ENCODE data around the gene CFAP68. TPM values are rescaled to one million over a fixed set of nuclear protein-coding genes. Genes with fewer than 3 reads are reported as not detected.
"Not testable (repeated sequence)": the region's sequence is repeated elsewhere in the genome, so short reads cannot be mapped to it uniquely, and the experiment has no call there.

The CFAP68 gene
- total RNA-seq, 1 experiment from 2014 or later: 49.6 TPM

- CTCF ChIA-PET: no interaction called here
These were observed 2.9 kb downstream of the CFAP68 start for GRCh38 chr11:111882202-111882601.

GRCh38 chr11:111885053-111885452 is 5.7 kb downstream of the CFAP68 start:
- DNase-seq (ENCODE audit: low read depth, low spot score); CTCF ChIA-PET; H3K9me3 ChIP-seq (ENCODE audit: control insufficient read depth in 1 of 2, insufficient read depth in 1 of 2, low read depth in 1 of 2, low read length in 2 of 2); H3K9ac ChIP-seq (ENCODE audit: low read length); ATAC-seq; H2AFZ ChIP-seq (ENCODE audit: low read depth, low read length, poor library complexity, severe bottlenecking); H3K4me2 ChIP-seq (ENCODE audit: low read length); H3K27me3 ChIP-seq (ENCODE audit: insufficient read depth, low read length); H3K4me1 ChIP-seq (ENCODE audit: control insufficient read depth in 1 of 2, insufficient read depth in 2 of 2, low read length in 2 of 2); POLR2A ChIA-PET; H4K20me1 ChIP-seq (ENCODE audit: insufficient read depth); H3K79me2 ChIP-seq (ENCODE audit: insufficient read depth, low read length); RAD21 ChIA-PET (ENCODE audit: low non-redundant PET in 1 of 2, low total read pairs in 2 of 2, uncharacterized antibody in 2 of 2, unreplicated experiment in 2 of 2); H3K9me2 ChIP-seq (ENCODE audit: insufficient read depth); H3K27ac ChIP-seq (ENCODE audit: low read depth, low read length); BruUV-seq (replicated peaks); H3K4me3 ChIP-seq (replicated peaks in 1 of 2; ENCODE audit: low read depth in 1 of 2, low read length in 2 of 2); H3K36me3 ChIP-seq (ENCODE audit: control insufficient read depth in 1 of 2, insufficient read depth in 2 of 2, low read length in 2 of 2); intact Hi-C loops (cut with micrococcal nuclease): not testable (repeated sequence)

More at GRCh38 chr11:111882202-111882601, 2.9 kb downstream of the CFAP68 start:
- no peaks in the 10 kb centered on the region for H3K36me3 ChIP-seq (ENCODE audit: control insufficient read depth in 1 of 2, insufficient read depth in 2 of 2, low read length in 2 of 2)
- no TSS peak for BruUV-seq (replicated peaks)
- no peaks in the 10 kb centered on the region for H3K9me3 ChIP-seq (ENCODE audit: control insufficient read depth in 1 of 2, insufficient read depth in 1 of 2, low read depth in 1 of 2, low read length in 2 of 2)
- no peak overlapping the region for H2AFZ ChIP-seq (ENCODE audit: low read depth, low read length, poor library complexity, severe bottlenecking)
- peaks cover 3 to 15% of the 10 kb centered on the region in 2 experiments; a peak in 3 of 4 replicates for H3K4me1 ChIP-seq (ENCODE audit: control insufficient read depth in 1 of 2, insufficient read depth in 2 of 2, low read length in 2 of 2)
- 0 out of 2 replicates have a peak, but pooled peaks cover 4% of the 10 kb centered on the region for H3K79me2 ChIP-seq (ENCODE audit: insufficient read depth, low read length)
- ChIA-PET RAD21 (ENCODE audit: low non-redundant PET in 1 of 2, low total read pairs in 2 of 2, uncharacterized antibody in 2 of 2, unreplicated experiment in 2 of 2) (no interaction called here), POLR2A (no interaction called here)
- intact Hi-C loops (cut with micrococcal nuclease): no loop called here
- H3K27ac ChIP-seq (ENCODE audit: low read depth, low read length): no peak overlapping the region
- no peak overlapping the region for H3K4me3 ChIP-seq (replicated peaks in 1 of 2; ENCODE audit: low read depth in 1 of 2, low read length in 2 of 2)
- no peaks in the 10 kb centered on the region for H3K27me3 ChIP-seq (ENCODE audit: insufficient read depth, low read length)
- no peak overlapping the region for H3K9ac ChIP-seq (ENCODE audit: low read length)
- H4K20me1 ChIP-seq (ENCODE audit: insufficient read depth): no peaks in the 10 kb centered on the region
- no peak for TF ChIP-seq EZH2phosphoT487 (IDR thresholded peaks at IDR 0.05; ENCODE audit: borderline replicate concordance)
- TF ChIP-seq ATF3 (IDR thresholded peaks at IDR 0.05): no peak
- TF ChIP-seq ZNF274 (IDR thresholded peaks at IDR 0.05; ENCODE audit: low read depth, low read length): no peak
- no peak for TF ChIP-seq REST (IDR thresholded peaks at IDR 0.05; ENCODE audit: low read depth)
- TF ChIP-seq CBX3 (IDR thresholded peaks at IDR 0.05; ENCODE audit: low read depth): no peak
- no peak for TF ChIP-seq ZFX (IDR thresholded peaks at IDR 0.05)
- no peak for TF ChIP-seq CEBPB (IDR thresholded peaks at IDR 0.05; ENCODE audit: low read depth)
- H3K9me2 ChIP-seq (ENCODE audit: insufficient read depth): no peaks in the 10 kb centered on the region
- no peak for ATAC-seq
- no peak overlapping the region for H3K4me2 ChIP-seq (ENCODE audit: low read length)
- DNase-seq (ENCODE audit: low read depth, low spot score): no peak
